GM12875 (cell line): ENCODE measurements around the gene DTNA.

ENCODE experiments used
- H3K4me3 ChIP-seq: one replicate; pipeline ENCODE4 v1.5.1; 2011; ENCODE audit warnings: low read depth, low read length, control low read depth
- TF ChIP-seq, protein P1 (sequence below): IDR thresholded peaks from 2 replicates; pipeline ENCODE4 v1.5.1; 2011; ENCODE audit warnings: low read depth, mild to moderate bottlenecking, control low read depth, inconsistent platforms, low read length, moderate library complexity, borderline replicate concordance; ENCODE audit not compliant: insufficient read depth

Gene DTNA

GRCh38 chr18:34875150-34875549 is 165.1 kb downstream of the DTNA start:
- H3K4me3 ChIP-seq, result no peak overlapping the region
- TF ChIP-seq, protein P1, sequence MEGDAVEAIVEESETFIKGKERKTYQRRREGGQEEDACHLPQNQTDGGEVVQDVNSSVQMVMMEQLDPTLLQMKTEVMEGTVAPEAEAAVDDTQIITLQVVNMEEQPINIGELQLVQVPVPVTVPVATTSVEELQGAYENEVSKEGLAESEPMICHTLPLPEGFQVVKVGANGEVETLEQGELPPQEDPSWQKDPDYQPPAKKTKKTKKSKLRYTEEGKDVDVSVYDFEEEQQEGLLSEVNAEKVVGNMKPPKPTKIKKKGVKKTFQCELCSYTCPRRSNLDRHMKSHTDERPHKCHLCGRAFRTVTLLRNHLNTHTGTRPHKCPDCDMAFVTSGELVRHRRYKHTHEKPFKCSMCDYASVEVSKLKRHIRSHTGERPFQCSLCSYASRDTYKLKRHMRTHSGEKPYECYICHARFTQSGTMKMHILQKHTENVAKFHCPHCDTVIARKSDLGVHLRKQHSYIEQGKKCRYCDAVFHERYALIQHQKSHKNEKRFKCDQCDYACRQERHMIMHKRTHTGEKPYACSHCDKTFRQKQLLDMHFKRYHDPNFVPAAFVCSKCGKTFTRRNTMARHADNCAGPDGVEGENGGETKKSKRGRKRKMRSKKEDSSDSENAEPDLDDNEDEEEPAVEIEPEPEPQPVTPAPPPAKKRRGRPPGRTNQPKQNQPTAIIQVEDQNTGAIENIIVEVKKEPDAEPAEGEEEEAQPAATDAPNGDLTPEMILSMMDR, result no peak

GRCh38 chr18:34880403-34880802 is 170.3 kb downstream of the DTNA start:
- TF ChIP-seq, protein P1, result no peak

DNA sequence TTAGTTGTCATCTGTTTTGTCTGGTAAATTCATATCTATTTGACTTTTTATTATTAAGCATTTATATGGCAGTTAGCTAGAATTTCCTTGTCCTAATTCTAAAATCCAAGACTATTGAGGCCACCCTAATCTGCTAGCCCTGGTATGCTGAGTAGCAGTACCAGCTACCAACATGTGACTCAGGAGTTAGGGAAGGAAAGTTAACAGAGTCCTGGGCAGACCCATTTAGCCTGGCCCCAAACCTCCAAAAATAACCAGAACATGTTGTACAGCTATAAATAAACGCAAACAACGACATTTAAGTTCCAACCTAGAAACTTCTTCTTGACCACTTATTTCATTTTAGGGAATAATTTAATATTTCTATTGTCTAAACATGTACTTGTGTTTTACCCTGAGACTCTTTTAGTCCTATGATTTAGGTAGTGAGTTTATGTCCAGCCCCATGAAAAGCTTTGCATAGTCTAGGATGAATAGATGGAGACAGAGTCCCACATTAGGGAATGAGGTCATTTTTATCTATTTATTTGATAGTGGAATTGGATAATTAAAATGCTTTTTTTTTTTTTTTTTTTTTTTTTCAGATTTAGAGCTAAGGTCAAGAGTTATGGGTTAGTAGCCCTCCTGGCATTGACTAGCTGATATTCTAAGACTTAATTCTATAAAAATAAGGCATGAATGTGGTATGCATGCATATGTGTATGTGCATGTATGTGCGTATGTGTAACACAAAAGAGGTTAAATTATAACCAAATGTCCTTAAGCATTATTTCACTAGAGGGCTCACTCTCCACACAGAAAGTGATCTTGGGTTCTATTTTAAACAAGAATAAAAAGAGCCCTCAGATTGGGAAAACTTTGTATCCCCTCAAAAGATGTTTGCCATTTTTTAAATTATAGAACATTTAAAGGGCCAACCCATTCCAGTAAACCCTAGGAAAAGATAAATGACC is 171.1 kb downstream of the DTNA start:
- TF ChIP-seq, protein P1, result no peak
- H3K4me3 ChIP-seq, result no peak overlapping the region

More at GRCh38 chr18:34880403-34880802, 170.3 kb downstream of the DTNA start:
- no peak overlapping the region for H3K4me3 ChIP-seq

- no peak overlapping the region for H3K4me3 ChIP-seq
These were observed 174.3 kb downstream of the DTNA start for GRCh38 chr18:34884436-34884835.

DNA sequence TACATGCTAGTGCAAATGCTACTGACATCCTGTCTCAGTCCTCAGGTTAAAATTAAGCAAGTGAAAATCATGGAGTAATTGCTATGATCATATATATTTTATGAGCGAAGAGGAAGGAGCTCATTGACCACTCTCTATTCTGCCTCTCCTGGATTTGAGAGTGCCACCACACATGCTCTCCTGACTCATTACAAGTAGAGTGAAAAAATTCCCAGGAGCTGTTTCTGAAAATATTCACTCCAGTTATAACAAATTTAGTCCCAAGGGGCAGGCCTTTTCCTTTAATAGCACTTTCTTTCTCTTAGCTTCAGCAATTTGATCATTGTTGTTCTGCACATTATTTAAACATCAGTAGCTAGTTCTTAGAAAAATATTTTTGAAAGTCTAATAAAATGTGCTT is 176.1 kb downstream of the DTNA start:
- H3K4me3 ChIP-seq, result no peak overlapping the region
- TF ChIP-seq, protein P1, result no peak

More at GRCh38 chr18:34884436-34884835, 174.3 kb downstream of the DTNA start:
- TF ChIP-seq, protein P1, result no peak

- H3K4me3 ChIP-seq, result no peak overlapping the region
- TF ChIP-seq, protein P1, result no peak
These were observed 177.9 kb downstream of the DTNA start for GRCh38 chr18:34887881-34888580.

DNA sequence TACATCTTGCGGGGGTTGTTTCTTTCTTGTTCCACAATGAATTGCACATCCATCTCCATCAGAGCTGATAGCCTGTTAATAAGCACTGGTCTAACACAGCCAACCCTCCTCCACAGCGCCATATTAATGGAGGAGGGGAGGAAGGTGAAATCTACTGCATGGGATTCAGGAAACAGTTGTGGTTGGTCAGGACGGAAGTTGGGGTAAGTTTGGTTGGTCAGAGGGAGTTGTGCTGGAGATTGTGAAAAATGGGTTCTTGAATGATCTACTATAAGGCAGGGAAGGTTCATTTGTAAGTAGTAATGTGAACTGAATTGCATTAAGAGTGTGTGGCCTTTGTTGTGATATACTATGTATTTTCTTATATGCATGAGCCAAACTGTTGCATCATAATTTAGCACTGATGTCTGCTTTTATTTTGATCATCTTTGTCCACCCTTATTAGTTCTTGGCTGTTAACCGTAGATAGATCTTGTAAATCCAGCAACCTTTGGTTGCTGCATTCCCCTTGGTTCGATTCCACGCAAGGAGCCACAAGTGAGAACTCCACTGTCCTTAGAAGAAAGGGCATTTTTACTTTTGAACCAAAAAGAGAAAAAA is 180.5 kb downstream of the DTNA start:
- TF ChIP-seq, protein P1, result no peak
- no peak overlapping the region for H3K4me3 ChIP-seq
